SW 1271 (cell line): ENCODE data around the gene MYO3B.
"Not testable (repeated sequence)": the region's sequence is repeated elsewhere in the genome, so short reads cannot be mapped to it uniquely, and the experiment has no call there.

Source experiments
- DNase-seq, 2 experiments: peaks; one replicate each; lab custom pipeline; 2025; lab: John Stamatoyannopoulos, UW

MYO3B gene

GRCh38 chr2:170641961-170642360 lies 464.0 kb downstream of the MYO3B start:
- DNase-seq = no peak

DNA sequence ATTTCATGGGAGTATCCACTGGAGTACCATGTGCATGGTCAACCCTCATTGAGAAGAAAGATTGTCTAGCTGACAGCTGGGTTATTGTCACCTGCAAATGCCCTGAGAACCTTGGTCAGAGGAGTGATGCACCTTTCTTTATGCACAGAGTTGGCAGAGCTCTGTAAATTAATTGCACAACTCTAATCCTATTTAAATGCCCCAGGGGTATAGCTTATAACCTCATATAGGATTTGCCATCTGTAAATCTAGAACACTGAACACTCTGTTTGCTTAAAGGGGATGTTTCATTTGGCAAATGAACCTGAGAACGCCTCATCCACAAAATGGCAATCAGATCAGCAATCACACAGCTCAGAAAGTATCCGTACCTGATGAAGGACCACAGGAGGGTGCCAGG lies 465.4 kb downstream of the MYO3B start:
- no peak for DNase-seq

DNA sequence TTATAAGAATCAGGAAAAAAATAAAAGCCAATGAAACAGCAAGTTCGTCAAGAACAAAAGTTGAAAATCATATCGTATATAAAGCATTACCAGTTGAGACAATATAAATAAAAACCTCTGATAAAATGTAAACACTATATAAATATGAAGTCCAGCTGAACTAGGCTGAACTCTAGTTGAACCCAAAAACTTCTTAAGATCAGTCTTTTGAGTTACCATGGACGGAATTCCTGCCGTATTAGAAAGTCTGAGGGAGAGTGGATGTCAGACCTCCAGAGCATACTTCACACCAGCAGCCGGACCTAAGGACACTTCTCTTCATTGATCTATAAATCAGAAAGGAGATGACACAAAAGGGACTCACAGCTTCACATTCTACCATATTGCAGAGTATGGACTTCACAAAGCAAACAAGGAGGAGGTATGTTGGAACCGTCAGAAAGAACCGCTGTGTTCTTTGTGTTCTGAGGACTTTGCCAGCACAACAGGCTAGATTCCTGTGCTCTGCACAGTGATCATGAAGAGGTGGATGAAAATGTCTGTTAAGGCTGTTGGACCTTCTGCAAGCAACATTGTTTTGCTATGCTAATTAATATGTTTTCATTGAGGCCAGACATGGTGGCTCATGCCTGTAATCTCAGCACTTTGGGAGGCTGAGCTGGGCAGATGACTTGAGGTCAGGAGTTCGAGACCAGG lies 469.9 kb downstream of the MYO3B start:
- DNase-seq = no peak

DNA sequence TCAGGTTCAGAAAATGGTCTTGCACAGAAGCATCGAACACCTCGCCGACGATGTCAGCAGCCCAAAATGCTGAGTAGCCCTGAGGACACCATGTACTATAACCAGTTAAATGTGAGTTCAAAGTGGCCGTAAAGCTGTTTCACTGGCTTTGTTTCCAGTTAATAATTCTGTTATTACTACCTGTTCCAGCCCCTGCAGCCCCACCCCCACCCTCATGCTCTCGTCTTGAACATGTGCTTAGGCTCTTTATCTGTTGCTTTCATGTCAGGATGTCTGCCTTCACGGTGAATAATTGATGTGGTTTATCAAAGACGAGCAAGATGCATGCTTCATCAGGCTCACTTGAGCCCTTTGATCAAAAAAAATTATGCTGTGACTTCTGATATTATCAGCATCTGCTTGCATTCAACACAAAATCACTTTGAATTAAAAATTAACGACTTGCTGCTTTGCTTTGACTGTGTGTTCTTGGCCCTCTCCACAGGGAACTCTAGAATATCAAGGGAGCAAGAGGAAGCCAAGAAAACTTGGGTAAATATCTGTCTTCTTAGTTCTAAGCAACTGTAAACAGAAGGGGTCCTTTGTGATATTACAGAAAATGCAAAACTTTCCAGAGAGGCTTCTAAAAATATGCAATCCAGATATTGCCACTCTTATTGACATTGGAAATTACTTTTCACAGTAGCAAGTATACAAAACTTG lies 473.8 kb downstream of the MYO3B start:
- DNase-seq = no peak

DNA sequence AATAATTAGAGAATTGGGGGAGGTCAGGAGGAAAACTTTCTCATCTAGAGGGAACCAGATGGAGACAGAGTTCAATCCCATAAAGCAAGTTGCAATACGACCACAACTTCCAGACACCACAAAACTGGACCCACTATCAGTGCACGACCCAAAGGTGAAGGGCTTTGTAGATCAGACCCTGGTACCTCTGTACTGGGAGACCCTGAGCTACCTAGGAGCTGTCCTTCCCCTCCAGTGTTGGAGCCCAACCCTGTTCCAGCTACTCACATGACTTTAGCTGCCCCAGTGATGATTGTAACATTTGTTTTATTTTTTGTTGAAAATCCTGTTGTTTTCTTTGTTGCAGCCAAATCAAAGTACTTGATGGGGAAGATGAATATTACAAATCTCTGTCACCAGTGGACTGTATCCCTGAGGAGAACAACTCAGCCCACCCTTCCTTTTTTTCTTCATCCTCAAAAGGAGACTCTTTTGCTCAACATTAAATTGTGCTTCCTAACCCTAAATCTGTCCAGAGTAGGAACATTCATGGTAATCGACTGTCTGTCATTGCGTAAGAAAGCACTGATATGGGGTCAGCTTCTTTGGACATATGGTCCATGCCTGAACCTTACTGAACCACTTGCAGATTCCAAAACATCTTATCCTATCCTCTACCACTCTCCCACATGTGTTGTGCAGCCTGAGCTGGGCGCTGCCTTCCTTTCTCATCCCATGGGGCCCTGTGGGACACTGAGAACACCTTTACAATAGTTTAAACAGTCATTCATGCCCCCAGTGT lies 474.9 kb downstream of the MYO3B start:
- no peak for DNase-seq

GRCh38 chr2:170656669-170657068 lies 478.7 kb downstream of the MYO3B start:
- DNase-seq = no peak

DNA sequence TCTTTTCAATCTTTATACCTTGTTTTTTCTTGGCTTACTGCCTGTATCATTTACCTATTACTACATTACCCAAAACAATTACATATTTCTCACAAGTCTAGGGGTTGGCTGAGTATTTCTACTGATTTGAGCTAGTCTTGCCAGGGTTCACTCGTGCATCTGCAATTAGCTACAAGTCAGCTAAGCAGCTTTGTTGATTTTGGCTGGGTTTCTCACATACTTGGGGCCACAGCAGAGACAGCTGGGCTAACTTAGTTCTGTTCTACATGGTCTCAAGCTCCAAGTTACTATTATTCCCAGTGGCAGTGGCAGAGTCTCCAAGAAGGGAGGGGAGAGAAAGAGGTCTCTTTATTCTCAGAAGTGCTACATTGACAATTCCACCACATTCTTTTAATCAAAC lies 482.5 kb downstream of the MYO3B start:
- DNase-seq = no peak

DNA sequence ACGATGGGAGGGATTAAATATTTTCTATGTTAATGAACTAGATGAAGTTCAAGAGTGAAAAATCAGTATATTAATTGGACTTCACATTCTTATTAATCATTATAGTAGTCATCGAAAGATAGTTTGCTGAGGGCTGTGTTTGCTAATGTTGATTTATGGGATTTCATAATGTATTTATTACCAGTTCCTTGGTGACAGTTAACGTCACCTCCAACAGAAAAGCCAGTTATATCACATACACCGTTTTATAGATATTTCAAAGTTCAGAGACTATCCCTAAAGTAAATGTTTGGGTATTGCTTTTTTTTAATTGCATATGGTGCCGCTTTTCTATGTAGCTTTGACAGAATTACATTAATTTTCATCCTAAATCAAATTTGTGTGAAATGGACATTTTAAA lies 487.8 kb downstream of the MYO3B start:
- no peak for DNase-seq

DNA sequence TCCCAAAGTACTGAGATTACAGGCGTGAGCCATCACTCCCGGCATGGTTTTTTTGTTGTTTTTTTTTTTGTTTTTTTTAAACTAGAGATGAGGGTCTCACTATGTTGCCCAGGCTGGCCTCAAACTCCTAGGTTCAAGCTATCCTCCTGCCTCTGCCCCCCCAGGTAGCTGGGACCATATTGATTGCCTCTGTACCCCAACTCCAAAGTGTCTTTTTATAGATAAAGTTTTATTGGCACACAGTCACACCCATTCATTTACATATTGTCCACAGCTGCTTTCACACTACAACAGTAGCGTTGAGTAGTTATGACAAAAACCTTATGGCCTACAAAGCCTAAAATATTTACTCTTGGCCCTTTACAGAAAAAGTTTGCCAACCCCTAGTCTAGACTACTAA lies 492.0 kb downstream of the MYO3B start:
- DNase-seq = no peak

DNA sequence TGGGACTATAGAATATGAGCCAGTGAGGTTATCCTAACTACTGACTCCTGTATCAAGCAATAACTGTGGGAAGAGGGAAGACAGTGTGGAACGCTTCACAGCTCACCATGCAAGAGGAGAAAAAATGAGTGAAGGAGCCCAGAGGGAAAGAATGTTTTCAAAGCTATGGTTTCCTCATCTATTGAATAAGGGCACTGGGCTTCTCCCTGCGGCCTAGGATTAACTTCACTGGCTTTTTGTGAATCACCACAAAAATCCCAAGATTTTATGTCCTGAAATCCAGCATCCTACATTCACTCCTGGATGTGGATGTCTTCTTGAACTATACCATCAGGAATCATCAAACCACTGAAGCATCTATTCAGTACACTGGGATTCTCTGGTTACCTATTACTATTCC lies 492.7 kb downstream of the MYO3B start:
- no peak for DNase-seq

DNA sequence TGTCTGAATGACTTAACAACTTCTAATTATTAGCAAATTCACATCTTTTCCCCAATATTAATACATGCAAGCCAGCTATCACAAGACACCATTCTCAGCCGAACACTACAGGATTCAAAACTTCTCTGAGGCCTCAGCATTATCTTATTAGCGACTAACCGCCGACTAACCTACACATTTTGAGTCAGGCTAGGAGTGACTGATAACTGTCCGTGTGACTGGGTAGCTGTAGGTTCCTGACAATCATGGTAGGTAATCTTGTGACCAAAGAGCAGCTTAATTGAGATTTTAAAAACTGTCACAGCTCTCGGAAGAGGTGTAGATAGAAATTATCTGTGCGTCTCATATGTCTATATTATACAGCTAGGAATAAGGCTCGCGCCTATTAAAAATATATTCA lies 493.1 kb downstream of the MYO3B start:
- DNase-seq = no peak

DNA sequence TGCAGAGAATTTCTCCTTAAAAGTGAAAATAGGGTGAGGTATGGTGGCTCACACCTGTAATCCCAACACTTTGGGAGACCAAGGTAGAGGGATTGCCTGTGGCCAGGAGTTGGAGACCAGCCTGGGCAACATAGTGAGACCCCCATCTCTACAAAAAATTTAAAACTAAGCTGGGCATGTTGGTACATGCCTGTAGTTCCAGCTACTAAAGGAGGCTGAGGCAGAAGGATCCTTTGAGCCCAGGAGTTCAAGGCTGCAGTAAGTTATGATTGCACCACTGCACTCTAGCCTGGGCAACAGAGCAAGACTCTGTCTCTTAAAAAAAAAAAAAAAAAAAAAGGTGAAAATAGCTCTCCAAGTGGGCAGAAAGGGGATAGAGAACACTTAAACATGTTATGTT lies 496.3 kb downstream of the MYO3B start:
- not testable (repeated sequence) for DNase-seq

DNA sequence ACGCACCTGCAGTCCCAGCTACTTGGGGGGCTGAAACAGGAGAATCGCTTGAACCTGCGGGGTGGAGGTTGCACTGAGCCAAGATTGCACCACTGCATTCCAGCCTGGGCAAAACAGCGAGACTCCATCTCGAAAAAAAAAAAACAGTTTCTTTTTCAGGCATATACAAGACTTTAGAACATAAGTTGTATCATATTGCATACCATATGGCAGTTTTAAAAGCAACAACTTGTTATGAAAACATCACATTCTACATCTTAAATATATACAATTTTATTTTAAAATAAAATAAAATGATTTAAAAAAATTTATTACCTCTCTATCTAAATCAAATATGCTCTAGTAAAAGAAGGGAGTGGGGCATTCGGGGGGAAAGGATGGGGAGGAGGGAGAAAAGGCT lies 497.8 kb downstream of the MYO3B start:
- no peak for DNase-seq

GRCh38 chr2:170679607-170680079 lies 501.7 kb downstream of the MYO3B start:
- no peak for DNase-seq

- no peak for DNase-seq
These were observed 502.4 kb downstream of the MYO3B start for GRCh38 chr2:170680172-170680941.

- no peak for DNase-seq
These were observed 503.4 kb downstream of the MYO3B start for GRCh38 chr2:170681311-170681710.

GRCh38 chr2:170685591-170685990 lies 507.6 kb downstream of the MYO3B start:
- DNase-seq = no peak

DNA sequence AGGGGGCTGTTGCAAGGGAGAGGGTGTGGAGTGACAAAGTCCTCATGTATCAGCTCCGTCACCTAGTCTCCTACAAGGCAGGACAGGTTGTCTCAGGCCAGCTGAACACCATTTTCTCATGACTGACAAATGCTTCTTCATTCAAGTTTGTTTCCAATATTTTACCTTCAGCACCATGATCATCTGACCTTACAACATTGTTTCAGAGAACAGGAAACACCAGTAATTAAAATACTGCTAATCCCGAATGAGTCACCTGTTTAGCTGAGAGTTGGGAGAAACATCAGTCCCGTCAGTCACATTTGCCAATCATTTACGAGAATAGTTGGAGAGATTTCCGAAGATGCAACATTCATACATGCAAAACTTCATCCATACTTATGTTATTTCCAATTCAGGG lies 511.5 kb downstream of the MYO3B start:
- DNase-seq = no peak

- no peak for DNase-seq
These were observed 512.7 kb downstream of the MYO3B start for GRCh38 chr2:170690640-170691039.

DNA sequence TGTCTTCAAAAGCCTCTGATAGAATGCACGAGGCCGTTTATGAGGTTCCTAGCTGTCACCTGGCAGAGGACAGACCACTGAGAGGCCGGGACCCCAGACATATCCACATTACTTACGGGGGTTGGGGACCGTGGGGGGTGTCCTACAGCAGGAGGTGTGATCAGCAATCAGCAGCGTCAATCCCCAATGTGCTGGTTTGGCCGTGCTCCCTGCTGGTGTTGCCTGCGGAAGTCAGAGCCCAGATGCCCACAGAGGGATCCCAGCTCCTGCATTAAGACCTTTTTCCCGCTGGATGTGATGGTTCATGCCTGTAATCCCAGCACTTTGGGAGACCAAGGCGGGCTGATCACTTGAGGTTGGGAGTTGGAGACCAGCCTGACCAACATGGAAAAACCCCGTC lies 516.4 kb downstream of the MYO3B start:
- no peak for DNase-seq

GRCh38 chr2:170695521-170696410 lies 517.8 kb downstream of the MYO3B start:
- no peak for DNase-seq
